ENCODE results near the gene PEMT.

PEMT gene

DNA sequence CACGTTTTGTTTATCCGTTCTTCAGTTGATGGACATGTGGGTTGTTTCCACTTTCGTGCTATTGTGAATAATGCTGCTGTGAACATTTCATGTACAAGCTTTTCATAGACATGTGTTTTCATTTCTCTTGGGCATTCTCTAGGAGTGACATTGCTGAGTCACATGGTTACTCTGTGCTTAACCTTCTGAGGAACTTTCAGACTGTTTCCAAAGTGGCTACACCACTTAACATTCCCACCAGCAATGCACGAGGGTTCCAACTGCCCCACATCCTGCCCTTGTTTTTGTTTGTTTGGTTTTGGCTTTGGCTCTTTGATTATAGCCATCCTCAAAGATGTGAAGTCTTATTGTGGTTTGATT is 14.2 kb upstream of the PEMT start:
- H3K9ac ChIP-seq (ENCODE audit: low read length), result no peak overlapping the region
- H3K9me3 ChIP-seq (ENCODE audit: insufficient read depth, low read length), result no peaks in the 10 kb centered on the region
- no peaks in the 10 kb centered on the region for H3F3A ChIP-seq (ENCODE audit: insufficient read depth)
- H3K79me2 ChIP-seq (ENCODE audit: insufficient read depth, low read length), result no peaks in the 10 kb centered on the region
- no peaks in the 10 kb centered on the region for H3K36me3 ChIP-seq (ENCODE audit: low read length)
- no peak overlapping the region for H3K4me3 ChIP-seq (ENCODE audit: insufficient read depth, low read length, poor library complexity, severe bottlenecking)
- H2AFZ ChIP-seq (ENCODE audit: low read depth, low read length, severe bottlenecking), result no peak overlapping the region
- H3K4me2 ChIP-seq (ENCODE audit: low read depth, low read length, poor library complexity, severe bottlenecking), result no peak overlapping the region
- H4K20me1 ChIP-seq (ENCODE audit: low read depth, low read length), result no peaks in the 10 kb centered on the region
- TF ChIP-seq, protein P1, sequence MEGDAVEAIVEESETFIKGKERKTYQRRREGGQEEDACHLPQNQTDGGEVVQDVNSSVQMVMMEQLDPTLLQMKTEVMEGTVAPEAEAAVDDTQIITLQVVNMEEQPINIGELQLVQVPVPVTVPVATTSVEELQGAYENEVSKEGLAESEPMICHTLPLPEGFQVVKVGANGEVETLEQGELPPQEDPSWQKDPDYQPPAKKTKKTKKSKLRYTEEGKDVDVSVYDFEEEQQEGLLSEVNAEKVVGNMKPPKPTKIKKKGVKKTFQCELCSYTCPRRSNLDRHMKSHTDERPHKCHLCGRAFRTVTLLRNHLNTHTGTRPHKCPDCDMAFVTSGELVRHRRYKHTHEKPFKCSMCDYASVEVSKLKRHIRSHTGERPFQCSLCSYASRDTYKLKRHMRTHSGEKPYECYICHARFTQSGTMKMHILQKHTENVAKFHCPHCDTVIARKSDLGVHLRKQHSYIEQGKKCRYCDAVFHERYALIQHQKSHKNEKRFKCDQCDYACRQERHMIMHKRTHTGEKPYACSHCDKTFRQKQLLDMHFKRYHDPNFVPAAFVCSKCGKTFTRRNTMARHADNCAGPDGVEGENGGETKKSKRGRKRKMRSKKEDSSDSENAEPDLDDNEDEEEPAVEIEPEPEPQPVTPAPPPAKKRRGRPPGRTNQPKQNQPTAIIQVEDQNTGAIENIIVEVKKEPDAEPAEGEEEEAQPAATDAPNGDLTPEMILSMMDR (IDR thresholded peaks at IDR 0.05; ENCODE audit: insufficient read depth, low read length, poor library complexity, severe bottlenecking), result no peak
- H3K27me3 ChIP-seq (ENCODE audit: low read length), result no peaks in the 10 kb centered on the region
- H3K9me2 ChIP-seq (replicated peaks; ENCODE audit: insufficient read depth, low read length), result no peaks in the 10 kb centered on the region
- H3K27ac ChIP-seq (ENCODE audit: low read depth, low read length), result no peak overlapping the region

GRCh38 chr17:17605083-17605728 is 13.7 kb upstream of the PEMT start:
- Histone ChIP-seq H3K27ac (ENCODE audit: low read depth, low read length) (no peak overlapping the region), H3K79me2 (ENCODE audit: insufficient read depth, low read length) (no peaks in the 10 kb centered on the region), H3K4me3 (ENCODE audit: insufficient read depth, low read length, poor library complexity, severe bottlenecking) (no peak overlapping the region), H3K27me3 (ENCODE audit: low read length) (no peaks in the 10 kb centered on the region), H3K9me3 (ENCODE audit: insufficient read depth, low read length) (no peaks in the 10 kb centered on the region), H2AFZ (ENCODE audit: low read depth, low read length, severe bottlenecking) (no peak overlapping the region), H3K9me2 (replicated peaks; ENCODE audit: insufficient read depth, low read length) (no peaks in the 10 kb centered on the region), H3K9ac (ENCODE audit: low read length) (no peak overlapping the region), H4K20me1 (ENCODE audit: low read depth, low read length) (no peaks in the 10 kb centered on the region), H3F3A (ENCODE audit: insufficient read depth) (no peaks in the 10 kb centered on the region), H3K4me2 (ENCODE audit: low read depth, low read length, poor library complexity, severe bottlenecking) (no peak overlapping the region), H3K36me3 (ENCODE audit: low read length) (no peaks in the 10 kb centered on the region)
- no peak for TF ChIP-seq EZH2phosphoT487 (conservative IDR thresholded peaks at IDR 0.05; ENCODE audit: low read length)
- TF ChIP-seq, protein P1 (IDR thresholded peaks at IDR 0.05; ENCODE audit: insufficient read depth, low read length, poor library complexity, severe bottlenecking), result no peak

DNA sequence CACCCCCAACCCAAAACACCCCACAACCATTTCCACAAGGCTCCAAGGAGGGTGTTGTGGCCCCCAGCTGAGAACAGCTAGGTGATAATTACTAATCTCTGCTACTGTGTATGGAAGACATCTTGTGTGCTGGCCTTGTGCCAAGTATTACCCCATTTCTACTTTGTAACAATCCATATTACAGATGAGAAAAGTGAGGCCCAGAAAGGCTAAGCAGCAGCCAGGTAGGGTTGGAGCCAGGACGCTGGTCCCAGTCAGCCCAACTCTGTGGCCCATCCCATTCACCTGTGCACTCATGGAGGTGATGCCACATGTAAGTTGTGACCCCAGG is 12.4 kb upstream of the PEMT start:
- Histone ChIP-seq H3F3A (ENCODE audit: insufficient read depth) (no peaks in the 10 kb centered on the region), H3K4me3 (ENCODE audit: insufficient read depth, low read length, poor library complexity, severe bottlenecking) (no peak overlapping the region), H3K27ac (ENCODE audit: low read depth, low read length) (no peak overlapping the region), H4K20me1 (ENCODE audit: low read depth, low read length) (no peaks in the 10 kb centered on the region), H3K9me3 (ENCODE audit: insufficient read depth, low read length) (no peaks in the 10 kb centered on the region), H3K27me3 (ENCODE audit: low read length) (no peaks in the 10 kb centered on the region), H2AFZ (ENCODE audit: low read depth, low read length, severe bottlenecking) (no peak overlapping the region), H3K9me2 (replicated peaks; ENCODE audit: insufficient read depth, low read length) (no peaks in the 10 kb centered on the region), H3K36me3 (ENCODE audit: low read length) (no peaks in the 10 kb centered on the region), H3K79me2 (ENCODE audit: insufficient read depth, low read length) (no peaks in the 10 kb centered on the region), H3K9ac (ENCODE audit: low read length) (no peak overlapping the region), H3K4me2 (ENCODE audit: low read depth, low read length, poor library complexity, severe bottlenecking) (no peak overlapping the region)
- TF ChIP-seq EZH2phosphoT487 (conservative IDR thresholded peaks at IDR 0.05; ENCODE audit: low read length), result no peak
- TF ChIP-seq, protein P1 (IDR thresholded peaks at IDR 0.05; ENCODE audit: insufficient read depth, low read length, poor library complexity, severe bottlenecking), result no peak

All from SU-DHL-6 (cell line).